H9 (cell line): Measurements from ENCODE around the gene MYRIP. TPM values are rescaled to one million over a fixed set of nuclear protein-coding genes. Genes with fewer than 3 reads are reported as not detected.

Source experiments
- DNase-seq: peaks from one replicate; pipeline ENCODE4 v3.0.0-alpha.2; 2017
- H2AFZ ChIP-seq: one replicate; pipeline ENCODE4 v1.6.1; 2013; ENCODE audit warnings: mild to moderate bottlenecking, low read length, control low read depth, moderate library complexity
- H2AK5ac ChIP-seq: 2 replicates; pipeline ENCODE4 v1.6.1; 2013; ENCODE audit warnings: low read length, control low read depth, mixed read lengths; ENCODE audit not compliant: insufficient read length
- H2BK120ac ChIP-seq: one replicate; pipeline ENCODE4 v1.6.1; 2013; ENCODE audit warnings: low read depth, mild to moderate bottlenecking, low read length, control low read depth, inconsistent platforms; ENCODE audit not compliant: poor library complexity, severe bottlenecking
- H2BK12ac ChIP-seq: 2 replicates; pipeline ENCODE4 v1.6.1; 2013; ENCODE audit warnings: low read length, control low read depth, mixed read lengths, low read depth; ENCODE audit not compliant: insufficient read length
- H2BK15ac ChIP-seq: 2 replicates; pipeline ENCODE4 v1.6.1; 2013; ENCODE audit warnings: low read depth, low read length, control low read depth
- H2BK20ac ChIP-seq: one replicate; pipeline ENCODE4 v1.6.1; 2013; ENCODE audit warnings: low read depth, mild to moderate bottlenecking, low read length, control low read depth, inconsistent platforms; ENCODE audit not compliant: poor library complexity, severe bottlenecking
- H2BK5ac ChIP-seq: 2 replicates; pipeline ENCODE4 v1.6.1; 2013; ENCODE audit warnings: low read length, control low read depth, mixed read lengths; ENCODE audit not compliant: insufficient read length
- H3K14ac ChIP-seq: 2 replicates; pipeline ENCODE4 v1.6.1; 2013; ENCODE audit warnings: low read length, control low read depth; ENCODE audit not compliant: insufficient read depth
- H3K18ac ChIP-seq: 2 replicates; pipeline ENCODE4 v1.6.1; 2013; ENCODE audit warnings: low read depth, mild to moderate bottlenecking, mixed read lengths, low read length, control low read depth; ENCODE audit not compliant: insufficient read length
- H3K23ac ChIP-seq: 2 replicates; pipeline ENCODE4 v1.6.1; 2013; ENCODE audit warnings: low read length, control low read depth, mixed read lengths, low read depth; ENCODE audit not compliant: insufficient read length
- H3K23me2 ChIP-seq: 2 replicates; pipeline ENCODE4 v1.6.1; 2013; ENCODE audit warnings: low read depth, mild to moderate bottlenecking, mixed read lengths, low read length, control low read depth; ENCODE audit not compliant: insufficient read length, poor library complexity, severe bottlenecking
- H3K27ac ChIP-seq: 2 replicates; pipeline ENCODE4 v1.5.1; 2013; ENCODE audit warnings: low read length, control low read depth, mixed read lengths, low read depth; ENCODE audit not compliant: insufficient read length
- H3K27me3 ChIP-seq: 2 replicates; pipeline ENCODE4 v1.6.1; 2013; ENCODE audit warnings: low read length, control low read depth, inconsistent platforms; ENCODE audit not compliant: insufficient read depth
- H3K4ac ChIP-seq: 2 replicates; pipeline ENCODE4 v1.6.1; 2013; ENCODE audit warnings: low read depth, mild to moderate bottlenecking, control low read depth, inconsistent platforms, low read length, moderate library complexity
- H3K4me1 ChIP-seq: 2 replicates; pipeline ENCODE4 v1.6.1; 2013; ENCODE audit warnings: low read length, control low read depth, inconsistent platforms; ENCODE audit not compliant: insufficient read depth
- H3K4me2 ChIP-seq: 2 replicates; pipeline ENCODE4 v1.6.1; 2013; ENCODE audit warnings: low read length, control low read depth, mixed read lengths; ENCODE audit not compliant: insufficient read length, insufficient read depth
- H3K56ac ChIP-seq: 2 replicates; pipeline ENCODE4 v1.6.1; 2013; ENCODE audit warnings: low read depth, mild to moderate bottlenecking, mixed read lengths, low read length, control low read depth; ENCODE audit not compliant: insufficient read length
- H3K79me1 ChIP-seq: 2 replicates; pipeline ENCODE4 v1.6.1; 2013; ENCODE audit warnings: low read depth, mild to moderate bottlenecking, moderate library complexity, low read length, control low read depth, inconsistent platforms; ENCODE audit not compliant: insufficient read depth, poor library complexity, severe bottlenecking
- H3K79me2 ChIP-seq: 2 replicates; pipeline ENCODE4 v1.6.1; 2013; ENCODE audit warnings: low read length, control low read depth, inconsistent platforms; ENCODE audit not compliant: insufficient read depth
- H3K9ac ChIP-seq: 2 replicates; pipeline ENCODE4 v1.6.1; 2013; ENCODE audit warnings: low read length, control low read depth, mixed read lengths; ENCODE audit not compliant: insufficient read length; ENCODE audit errors: extremely low read depth
- H3K9me3 ChIP-seq: one replicate; pipeline ENCODE4 v1.6.1; 2013; ENCODE audit warnings: low read depth, low read length, inconsistent platforms; ENCODE audit not compliant: control insufficient read depth
- H3T11ph ChIP-seq: one replicate; pipeline ENCODE4 v1.6.1; 2013; ENCODE audit warnings: mild to moderate bottlenecking, low read length, control low read depth, inconsistent platforms
- H4K20me1 ChIP-seq: one replicate; pipeline ENCODE4 v1.6.1; 2013; ENCODE audit not compliant: control insufficient read depth, insufficient read length, insufficient read depth
- H4K5ac ChIP-seq: 2 replicates; pipeline ENCODE4 v1.6.1; 2013; ENCODE audit warnings: low read depth, mild to moderate bottlenecking, mixed read lengths, low read length, control low read depth; ENCODE audit not compliant: insufficient read length
- H4K8ac ChIP-seq: replicated peaks from 2 replicates; pipeline ENCODE4 v1.6.1; 2013; ENCODE audit warnings: low read length, control low read depth, mixed read lengths, low read depth; ENCODE audit not compliant: insufficient read length
- H4K91ac ChIP-seq: 2 replicates; pipeline ENCODE4 v1.6.1; 2013; ENCODE audit warnings: low read depth, mild to moderate bottlenecking, moderate library complexity, mixed read lengths, low read length, control low read depth; ENCODE audit not compliant: insufficient read length
- H3K27ac Mint-ChIP-seq, 3 experiments: 2 replicates in 2 of 3; 3 replicates in 1 of 3; pipeline ENCODE4 v1.8.0; 2020 to 2021; ENCODE audit warnings: mixed read lengths in 3 of 3, mild to moderate bottlenecking in 1 of 3, moderate library complexity in 1 of 3
- H3K27me3 Mint-ChIP-seq: 2 replicates; pipeline ENCODE4 v1.8.0; 2021; ENCODE audit warnings: low read depth, mild to moderate bottlenecking, moderate library complexity, mixed read lengths
- H3K36me3 Mint-ChIP-seq, 3 experiments: 2 replicates in 2 of 3; 3 replicates in 1 of 3; pipeline ENCODE4 v1.8.0; 2020 to 2021; ENCODE audit warnings: low read depth in 3 of 3, mixed read lengths in 3 of 3; ENCODE audit not compliant: insufficient read depth in 1 of 3
- H3K4me1 Mint-ChIP-seq, 2 experiments: 2 replicates each; pipeline ENCODE4 v1.8.0; 2020; ENCODE audit warnings: mixed read lengths in 2 of 2
- H3K4me3 Mint-ChIP-seq, 2 experiments: 2 replicates in 1 of 2; 3 replicates in 1 of 2; pipeline ENCODE4 v1.8.0; 2020 to 2021; ENCODE audit warnings: mild to moderate bottlenecking in 2 of 2, mixed read lengths in 2 of 2, moderate library complexity in 1 of 2
- H3K9me3 Mint-ChIP-seq, 2 experiments: 2 replicates in 1 of 2; 3 replicates in 1 of 2; pipeline ENCODE4 v1.8.0; 2020; ENCODE audit warnings: mild to moderate bottlenecking in 2 of 2, mixed read lengths in 2 of 2, moderate library complexity in 1 of 2
- CTCF ChIP-seq: fragments of 200-600 bp; sonication (generic); conservative IDR thresholded peaks from 3 replicates; pipeline ENCODE4 v1.8.0; 2021; ENCODE audit warnings: antibody characterized with exemption, mild to moderate bottlenecking
- WGBS: extraction: QIAGEN DNeasy Blood & Tissue Kit; methylation state at CpG from one replicate; pipeline ENCODE4 v1.1.7; 2013; ENCODE audit warnings: missing lambda C conversion rate, low lambda C conversion rate, mixed read lengths; ENCODE audit not compliant: insufficient read length; ENCODE audit errors: extremely low coverage; 5-methylcytosine and 5-hydroxymethylcytosine counted together
- total RNA-seq: library from RNA; stranded (reverse); gene quantifications from 2 replicates; pipeline ENCODE4 v1.2.1, GENCODE V29; 2021

MYRIP gene
- total RNA-seq, 1 experiment from 2014 or later, result 1.8 TPM

GRCh38 chr3:40129981-40130380 lies 320.6 kb downstream of the MYRIP start:
- Histone ChIP-seq H2BK12ac (no peak overlapping the region), H3K4ac (no peak overlapping the region), H2AK5ac (no peak overlapping the region), H3K27me3 (no peaks in the 10 kb centered on the region), H4K8ac (no peak overlapping the region), H3K4me2 (no peak overlapping the region), H2BK120ac (no peak overlapping the region), H3K9ac (no peak overlapping the region), H3K23ac (no peak overlapping the region), H3K56ac (no peak overlapping the region), H3T11ph (no peak overlapping the region), H4K20me1 (no peaks in the 10 kb centered on the region), H3K23me2 (no peaks in the 10 kb centered on the region), H2AFZ (no peak overlapping the region), H4K91ac (no peak overlapping the region), H3K9me3 (peaks cover 17% of the 10 kb centered on the region), H2BK15ac (no peak overlapping the region), H3K14ac (no peak overlapping the region), H3K4me1 (no peaks in the 10 kb centered on the region), H3K79me1 (no peaks in the 10 kb centered on the region), H3K18ac (no peak overlapping the region), H4K5ac (no peak overlapping the region), H2BK5ac (no peak overlapping the region), H2BK20ac (no peak overlapping the region), H3K79me2 (no peaks in the 10 kb centered on the region), H3K27ac (no peak overlapping the region)
- DNase-seq, result no peak
- Mint-ChIP-seq H3K27me3 (no peaks in the 10 kb centered on the region), H3K9me3 (peaks cover 25 to 26% of the 10 kb centered on the region in 2 experiments), H3K27ac (no peak overlapping the region), H3K4me3 (no peak overlapping the region), H3K4me1 (no peaks in the 10 kb centered on the region), H3K36me3 (peaks cover 13 to 21% (median 19%) of the 10 kb centered on the region in 3 experiments)
- TF ChIP-seq CTCF, result no peak
- WGBS, result no CpG with 5 or more reads among the region's 2 CpGs
